K562 (cell line): ENCODE data around the gene FAM131C.

Experiments
- ATF7 ChIP-seq: fragments of 450-650 bp; IDR thresholded peaks from 2 replicates; pipeline ENCODE4 v1.7.1; 2014; ENCODE audit warnings: mild to moderate bottlenecking, moderate library complexity
- ELF4 ChIP-seq: fragments of 450-650 bp; formaldehyde crosslinking; IDR thresholded peaks from 2 replicates; pipeline ENCODE4 v1.4.0; 2022; ENCODE audit warnings: missing genetic modification characterization
- ESRRA ChIP-seq: fragments of 450-650 bp; IDR thresholded peaks from 2 replicates; pipeline ENCODE4 v1.6.1; 2014; ENCODE audit warnings: low read depth, mild to moderate bottlenecking, moderate library complexity, borderline replicate concordance
- FOXK2 ChIP-seq, 2 experiments: fragments of 450-650 bp; IDR thresholded peaks in 1 of 2; conservative IDR thresholded peaks in 1 of 2; 2 replicates each; pipeline ENCODE4 v1.6.1; 2016; ENCODE audit warnings: low read depth in 2 of 2, mild to moderate bottlenecking in 1 of 2
- KAT7 ChIP-seq: sonication (generic); formaldehyde crosslinking; IDR thresholded peaks from 2 replicates; pipeline ENCODE4 v1.8.0; 2022; ENCODE audit warnings: missing genetic modification reagents, mild to moderate bottlenecking, borderline replicate concordance
- POLR2A ChIP-seq: fragments of 450-650 bp; conservative IDR thresholded peaks from 2 replicates; pipeline ENCODE4 v1.6.1; 2016
- RBFOX2 ChIP-seq: fragments of 200-400 bp; formaldehyde crosslinking; IDR thresholded peaks from 2 replicates; pipeline ENCODE4 v1.6.1; 2017; ENCODE audit warnings: low read depth, mild to moderate bottlenecking, low read length, moderate library complexity
- RBM15 ChIP-seq: fragments of 200-400 bp; formaldehyde crosslinking; IDR thresholded peaks from 2 replicates; pipeline ENCODE4 v1.6.1; 2018; ENCODE audit warnings: mild to moderate bottlenecking, low read length, moderate library complexity; ENCODE audit not compliant: insufficient read depth
- TOE1 ChIP-seq, 2 experiments: fragments of 450-650 bp in 1 of 2; sonication (generic) in 1 of 2; formaldehyde crosslinking in 1 of 2; IDR thresholded peaks; 2 replicates each; pipeline versions ENCODE4 v1.7.1 to v1.8.0; 2016 to 2022; ENCODE audit warnings: borderline replicate concordance in 2 of 2, mild to moderate bottlenecking in 2 of 2, antibody characterized with exemption in 1 of 2, inconsistent platforms in 1 of 2, low read depth in 1 of 2, missing genetic modification reagents in 1 of 2, moderate library complexity in 1 of 2
- ZNF121 ChIP-seq: sonication (generic); formaldehyde crosslinking; conservative IDR thresholded peaks from 2 replicates; pipeline ENCODE4 v1.8.0; 2022; ENCODE audit warnings: missing genetic modification reagents
- ZZZ3 ChIP-seq: fragments of 450-650 bp; IDR thresholded peaks from 2 replicates; pipeline ENCODE4 v1.6.1; 2016; ENCODE audit warnings: antibody characterized with exemption, mild to moderate bottlenecking, moderate library complexity
- TF ChIP-seq, protein P1 (sequence below): fragments of 450-650 bp; IDR thresholded peaks from 2 replicates; pipeline ENCODE4 v1.6.1; 2014; ENCODE audit warnings: low read depth, mild to moderate bottlenecking, moderate library complexity, borderline replicate concordance
- TF ChIP-seq, protein P2 (sequence below): sonication (generic); formaldehyde crosslinking; IDR thresholded peaks from 2 replicates; pipeline ENCODE4 v1.8.0; 2023; ENCODE audit warnings: mild to moderate bottlenecking, missing genetic modification reagents
- TF ChIP-seq, protein P3 (sequence below): sonication (generic); formaldehyde crosslinking; IDR thresholded peaks from 2 replicates; pipeline ENCODE4 v1.8.1; 2023; ENCODE audit warnings: mild to moderate bottlenecking, missing genetic modification reagents, moderate library complexity

DNA sequence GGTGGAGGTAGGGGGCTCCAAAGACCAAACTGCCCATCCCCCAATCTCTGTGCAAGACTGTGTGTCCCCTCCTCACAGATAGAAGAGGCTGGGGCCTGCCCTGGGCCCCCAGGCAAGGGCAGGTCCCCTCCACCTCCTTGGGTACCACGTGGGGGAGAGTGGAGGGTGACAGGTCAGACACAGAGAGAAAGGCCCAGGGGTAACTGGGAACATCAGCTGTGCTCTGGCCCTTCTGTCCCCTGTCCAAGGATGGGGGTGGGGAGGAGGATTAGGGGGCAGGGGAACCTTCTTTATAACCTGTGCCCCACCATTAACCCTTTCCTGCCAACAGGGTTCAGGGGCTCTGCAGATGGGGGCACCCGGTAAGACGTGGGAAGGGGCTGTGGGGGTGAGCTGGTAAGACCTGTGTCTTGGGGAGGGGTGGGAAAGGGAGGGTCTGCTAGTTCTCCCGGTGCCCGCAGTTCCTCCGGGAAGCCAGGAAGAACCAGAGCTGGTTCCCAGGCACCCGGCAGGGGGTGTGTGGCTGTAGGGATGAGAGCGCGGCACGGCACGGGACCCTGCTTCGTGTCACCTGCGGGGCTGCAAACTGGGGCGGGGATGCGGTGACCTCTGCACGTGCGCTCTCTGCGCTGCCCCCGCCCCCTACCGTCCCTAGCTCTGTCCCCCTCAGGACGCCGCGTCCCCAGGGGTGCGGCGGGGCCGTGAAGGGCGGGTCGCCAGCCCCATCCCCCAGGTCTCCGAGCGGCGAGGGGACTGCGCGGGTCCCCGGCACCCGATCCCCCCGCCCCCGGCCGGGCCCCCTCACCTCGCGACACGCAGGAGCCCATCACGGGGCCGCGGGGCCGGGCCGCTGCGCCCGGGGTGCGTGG is 601 bp downstream of the FAM131C start:
- no peak for TF ChIP-seq ZNF121 (CRISPR knock-in tag)
- TF ChIP-seq, protein P1, sequence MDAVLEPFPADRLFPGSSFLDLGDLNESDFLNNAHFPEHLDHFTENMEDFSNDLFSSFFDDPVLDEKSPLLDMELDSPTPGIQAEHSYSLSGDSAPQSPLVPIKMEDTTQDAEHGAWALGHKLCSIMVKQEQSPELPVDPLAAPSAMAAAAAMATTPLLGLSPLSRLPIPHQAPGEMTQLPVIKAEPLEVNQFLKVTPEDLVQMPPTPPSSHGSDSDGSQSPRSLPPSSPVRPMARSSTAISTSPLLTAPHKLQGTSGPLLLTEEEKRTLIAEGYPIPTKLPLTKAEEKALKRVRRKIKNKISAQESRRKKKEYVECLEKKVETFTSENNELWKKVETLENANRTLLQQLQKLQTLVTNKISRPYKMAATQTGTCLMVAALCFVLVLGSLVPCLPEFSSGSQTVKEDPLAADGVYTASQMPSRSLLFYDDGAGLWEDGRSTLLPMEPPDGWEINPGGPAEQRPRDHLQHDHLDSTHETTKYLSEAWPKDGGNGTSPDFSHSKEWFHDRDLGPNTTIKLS, result no peak
- TF ChIP-seq ESRRA, result no peak
- TF ChIP-seq, protein P2, sequence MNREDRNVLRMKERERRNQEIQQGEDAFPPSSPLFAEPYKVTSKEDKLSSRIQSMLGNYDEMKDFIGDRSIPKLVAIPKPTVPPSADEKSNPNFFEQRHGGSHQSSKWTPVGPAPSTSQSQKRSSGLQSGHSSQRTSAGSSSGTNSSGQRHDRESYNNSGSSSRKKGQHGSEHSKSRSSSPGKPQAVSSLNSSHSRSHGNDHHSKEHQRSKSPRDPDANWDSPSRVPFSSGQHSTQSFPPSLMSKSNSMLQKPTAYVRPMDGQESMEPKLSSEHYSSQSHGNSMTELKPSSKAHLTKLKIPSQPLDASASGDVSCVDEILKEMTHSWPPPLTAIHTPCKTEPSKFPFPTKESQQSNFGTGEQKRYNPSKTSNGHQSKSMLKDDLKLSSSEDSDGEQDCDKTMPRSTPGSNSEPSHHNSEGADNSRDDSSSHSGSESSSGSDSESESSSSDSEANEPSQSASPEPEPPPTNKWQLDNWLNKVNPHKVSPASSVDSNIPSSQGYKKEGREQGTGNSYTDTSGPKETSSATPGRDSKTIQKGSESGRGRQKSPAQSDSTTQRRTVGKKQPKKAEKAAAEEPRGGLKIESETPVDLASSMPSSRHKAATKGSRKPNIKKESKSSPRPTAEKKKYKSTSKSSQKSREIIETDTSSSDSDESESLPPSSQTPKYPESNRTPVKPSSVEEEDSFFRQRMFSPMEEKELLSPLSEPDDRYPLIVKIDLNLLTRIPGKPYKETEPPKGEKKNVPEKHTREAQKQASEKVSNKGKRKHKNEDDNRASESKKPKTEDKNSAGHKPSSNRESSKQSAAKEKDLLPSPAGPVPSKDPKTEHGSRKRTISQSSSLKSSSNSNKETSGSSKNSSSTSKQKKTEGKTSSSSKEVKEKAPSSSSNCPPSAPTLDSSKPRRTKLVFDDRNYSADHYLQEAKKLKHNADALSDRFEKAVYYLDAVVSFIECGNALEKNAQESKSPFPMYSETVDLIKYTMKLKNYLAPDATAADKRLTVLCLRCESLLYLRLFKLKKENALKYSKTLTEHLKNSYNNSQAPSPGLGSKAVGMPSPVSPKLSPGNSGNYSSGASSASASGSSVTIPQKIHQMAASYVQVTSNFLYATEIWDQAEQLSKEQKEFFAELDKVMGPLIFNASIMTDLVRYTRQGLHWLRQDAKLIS (CRISPR knock-in tag), result no peak
- no peak for TF ChIP-seq FOXK2 (conservative IDR thresholded peaks at IDR 0.05 in 1 of 2, IDR thresholded peaks at IDR 0.05 in 1 of 2; ENCODE audit: low read depth in 2 of 2)
- TF ChIP-seq KAT7 (CRISPR knock-in tag), result no peak
- TF ChIP-seq, protein P3, sequence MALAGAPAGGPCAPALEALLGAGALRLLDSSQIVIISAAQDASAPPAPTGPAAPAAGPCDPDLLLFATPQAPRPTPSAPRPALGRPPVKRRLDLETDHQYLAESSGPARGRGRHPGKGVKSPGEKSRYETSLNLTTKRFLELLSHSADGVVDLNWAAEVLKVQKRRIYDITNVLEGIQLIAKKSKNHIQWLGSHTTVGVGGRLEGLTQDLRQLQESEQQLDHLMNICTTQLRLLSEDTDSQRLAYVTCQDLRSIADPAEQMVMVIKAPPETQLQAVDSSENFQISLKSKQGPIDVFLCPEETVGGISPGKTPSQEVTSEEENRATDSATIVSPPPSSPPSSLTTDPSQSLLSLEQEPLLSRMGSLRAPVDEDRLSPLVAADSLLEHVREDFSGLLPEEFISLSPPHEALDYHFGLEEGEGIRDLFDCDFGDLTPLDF (CRISPR knock-in tag), result no peak
- no peak for TF ChIP-seq ELF4
- no peak for TF ChIP-seq ATF7
- TF ChIP-seq ZZZ3, result no peak
- no peak for TF ChIP-seq RBFOX2
- no peak for TF ChIP-seq RBM15
- no peak for TF ChIP-seq POLR2A
- TF ChIP-seq TOE1 (IDR thresholded peaks at IDR 0.05; ENCODE audit: borderline replicate concordance), result no peak
- TF ChIP-seq TOE1 (CRISPR knock-in tag; IDR thresholded peaks at IDR 0.05; ENCODE audit: borderline replicate concordance, low read depth), result no peak
